Activated CD8-positive, alpha-beta memory T cell treated with anti-CD3 and anti-CD28 coated beads for 4 hours (primary cell): Measurements from ENCODE around the gene DDX21.
A peak's percentile ranks its signal among the peaks of the same experiment; 100 is the strongest.
"Not testable (repeated sequence)": the region's sequence is repeated elsewhere in the genome, so short reads cannot be mapped to it uniquely, and the experiment has no call there.

Experiments
- DNase-seq, 2 donors: peaks; one replicate each; pipeline ENCODE4 v3.0.0-alpha.2; 2020; ENCODE audit warnings: low read depth in 2 of 2

The DDX21 gene

GRCh38 chr10:68988530-68989316 is 32.8 kb downstream of the DDX21 start, which contains the start of gene KIFBP:
KIFBP (plus strand) TSS chr10:68988803; CDS start chr10:68988833, 30 bp downstream.
- peak; percentile 44 to 54 for DNase-seq

- no peak for DNase-seq
Observed at GRCh38 chr10:68989317-68989990, 33.5 kb downstream of the DDX21 start.

GRCh38 chr10:68992636-68993440 is 36.9 kb downstream of the DDX21 start:
- DNase-seq, result no peak

- DNase-seq, result no peak
Observed at GRCh38 chr10:68997211-68997610, 41.2 kb downstream of the DDX21 start.

- no peak for DNase-seq
Observed at GRCh38 chr10:69004821-69005220, 48.9 kb downstream of the DDX21 start.

- DNase-seq, result no peak
Observed at GRCh38 chr10:69005704-69006485, 49.9 kb downstream of the DDX21 start.

GRCh38 chr10:69007260-69007659 is 51.3 kb downstream of the DDX21 start:
- DNase-seq, result no peak

- no peak for DNase-seq
Observed at GRCh38 chr10:69009360-69009759, 53.4 kb downstream of the DDX21 start.

- no peak for DNase-seq
Observed at GRCh38 chr10:69010151-69010640, 54.2 kb downstream of the DDX21 start.

- not testable (repeated sequence) for DNase-seq
Observed at GRCh38 chr10:69012778-69013177, 56.8 kb downstream of the DDX21 start.

GRCh38 chr10:69014171-69014570 is 58.2 kb downstream of the DDX21 start:
- DNase-seq, result no peak

GRCh38 chr10:69018613-69019012 is 62.6 kb downstream of the DDX21 start:
- DNase-seq, result no peak

- no peak for DNase-seq
Observed at GRCh38 chr10:69022611-69023010, 66.6 kb downstream of the DDX21 start.

- DNase-seq, result no peak
Observed at GRCh38 chr10:69025370-69025896, 69.5 kb downstream of the DDX21 start.

GRCh38 chr10:69033256-69033655 is 77.3 kb downstream of the DDX21 start:
- no peak for DNase-seq
